K562 (cell line): Measurements from ENCODE around the gene ZNF484. TPM values are rescaled to one million over a fixed set of nuclear protein-coding genes. Genes with fewer than 3 reads are reported as not detected.

ENCODE experiments used
- ATAC-seq: fragments of 200-7000 bp; cut with Tn5 transposase; 3 replicates; pipeline ENCODE4 v1.9.1; 2020; ENCODE audit warnings: moderate library complexity
- BruUV-seq: library from RNA; stranded (reverse); fragments of 400-500 nt; replicated peaks from 2 replicates; lab custom pipeline; 2021; lab: Mats Ljungman, UMichigan
- CTCF ChIA-PET: fragments of 300-600 bp; formaldehyde crosslinking; extraction: SDS; loops from one replicate; lab custom pipeline; 2021; ENCODE audit warnings: low intra/inter-chr PET ratio; lab: Yijun Ruan, JAX
- POLR2A ChIA-PET: fragments of 300-600, 350-650 bp; sonication (Branson Sonifier 250); formaldehyde crosslinking; extraction: SDS; loops from one replicate; lab custom pipeline; 2021; ENCODE audit warnings: antibody characterized with exemption, inconsistent platforms; lab: Yijun Ruan, JAX
- DNase-seq, 4 experiments: peaks; one replicate each; pipeline versions ENCODE4 v3.0.0 to v3.0.0-alpha.2; 2011 to 2018; ENCODE audit warnings: low spot score in 3 of 4, mixed read lengths in 3 of 4; ENCODE audit errors: extremely low read depth in 1 of 4
- FAIRE-seq: peaks from 2 replicates; lab custom pipeline; 2011; peaks lifted over from hg19 to GRCh38; lab: Jason Lieb, UNC
- H2AFZ ChIP-seq: 2 replicates; pipeline ENCODE4 v1.6.0; 2011; ENCODE audit warnings: low read depth, low read length, control low read depth, inconsistent platforms
- H3K27ac ChIP-seq: fragments of 200-600 bp; 3 replicates; pipeline ENCODE4 v1.8.0; 2011; ENCODE audit warnings: low read depth, mild to moderate bottlenecking, control low read depth, inconsistent platforms, low read length, moderate library complexity, mixed read lengths; ENCODE audit errors: extremely low read depth
- H3K27me3 ChIP-seq, 2 experiments: fragments of 300-600 bp in 1 of 2; 2 replicates in 1 of 2; 3 replicates in 1 of 2; pipeline versions ENCODE4 v1.6.0 to v1.8.0; 2011; ENCODE audit warnings: inconsistent platforms in 2 of 2, low read length in 2 of 2, mild to moderate bottlenecking in 1 of 2, mixed read lengths in 1 of 2, moderate library complexity in 1 of 2; ENCODE audit not compliant: control insufficient read depth in 2 of 2, insufficient read depth in 2 of 2
- H3K36me3 ChIP-seq: fragments of 300-600 bp; 3 replicates; pipeline ENCODE4 v1.8.0; 2011; ENCODE audit warnings: mild to moderate bottlenecking, low read length, inconsistent platforms; ENCODE audit not compliant: control insufficient read depth, insufficient read depth
- H3K4me1 ChIP-seq, 2 experiments: fragments of 200-600 bp in 1 of 2; replicated peaks in 1 of 2; 2 replicates in 1 of 2; 3 replicates in 1 of 2; pipeline versions ENCODE4 v1.5.1 to v1.8.0; 2011; ENCODE audit warnings: inconsistent platforms in 2 of 2, low read length in 2 of 2, mild to moderate bottlenecking in 1 of 2, mixed read lengths in 1 of 2, moderate library complexity in 1 of 2; ENCODE audit not compliant: control insufficient read depth in 2 of 2, insufficient read depth in 2 of 2
- H3K4me2 ChIP-seq: 2 replicates; pipeline ENCODE4 v1.6.1; 2011; ENCODE audit warnings: low read length, control low read depth, inconsistent platforms, mixed read lengths; ENCODE audit not compliant: insufficient read depth
- H3K4me3 ChIP-seq: fragments of 200-600 bp; sonication (generic), shearing (Covaris generic); 2 replicates; pipeline ENCODE4 v1.5.1; 2016; ENCODE audit warnings: control low read depth, inconsistent platforms
- H3K79me2 ChIP-seq: fragments of 200-600 bp; 3 replicates; pipeline ENCODE4 v1.8.0; 2011; ENCODE audit warnings: low read length, inconsistent platforms; ENCODE audit not compliant: control insufficient read depth, insufficient read depth
- H3K9ac ChIP-seq, 2 experiments: 2 replicates each; pipeline versions ENCODE4 v1.6.0 to v1.6.1; 2011; ENCODE audit warnings: low read depth in 2 of 2, low read length in 2 of 2, control low read depth in 1 of 2, inconsistent platforms in 1 of 2, mild to moderate bottlenecking in 1 of 2, mixed read lengths in 1 of 2; ENCODE audit not compliant: insufficient read depth in 1 of 2
- H3K9me1 ChIP-seq: one replicate; pipeline ENCODE4 v1.6.0; 2011; ENCODE audit warnings: inconsistent platforms, mild to moderate bottlenecking, low read length, moderate library complexity; ENCODE audit not compliant: control insufficient read depth, insufficient read depth
- H3K9me3 ChIP-seq: replicated peaks from 2 replicates; pipeline ENCODE4 v1.5.1; 2011; ENCODE audit warnings: low read depth, low read length, inconsistent platforms; ENCODE audit not compliant: control insufficient read depth, insufficient read depth
- H4K20me1 ChIP-seq: replicated peaks from 2 replicates; pipeline ENCODE4 v1.6.1; 2011; ENCODE audit warnings: low read length, inconsistent platforms, mixed read lengths; ENCODE audit not compliant: control insufficient read depth, insufficient read depth
- CBFB ChIP-seq: sonication (generic); formaldehyde crosslinking; IDR thresholded peaks from 2 replicates; pipeline ENCODE4 v1.4.0; 2020; ENCODE audit warnings: mild to moderate bottlenecking, missing genetic modification reagents
- CHD2 ChIP-seq: IDR thresholded peaks from 2 replicates; pipeline ENCODE4 v1.6.1; 2011; ENCODE audit warnings: low read depth, low read length
- FUS ChIP-seq: fragments of 200-400 bp; formaldehyde crosslinking; optimal IDR thresholded peaks from 2 replicates; pipeline ENCODE3; 2017; ENCODE audit warnings: low read depth, low read length
- GATAD2B ChIP-seq: fragments of 450-650 bp; IDR thresholded peaks from 2 replicates; pipeline ENCODE4 v1.6.1; 2017; ENCODE audit warnings: mild to moderate bottlenecking, borderline replicate concordance
- KAT7 ChIP-seq: sonication (generic); formaldehyde crosslinking; IDR thresholded peaks from 2 replicates; pipeline ENCODE4 v1.8.0; 2022; ENCODE audit warnings: missing genetic modification reagents, mild to moderate bottlenecking, borderline replicate concordance
- MCM7 ChIP-seq, 2 experiments: fragments of 450-650 bp; IDR thresholded peaks; 2 replicates each; pipeline ENCODE4 v1.6.1; 2016 to 2018
- MED1 ChIP-seq: sonication (generic); formaldehyde crosslinking; IDR thresholded peaks from 2 replicates; pipeline ENCODE4 v1.8.1; 2023; ENCODE audit warnings: missing genetic modification reagents, borderline replicate concordance
- MYC ChIP-seq, 2 experiments: fragments of 250-450 bp in 1 of 2; sonication (Bioruptor Pico) in 1 of 2; IDR thresholded peaks; 2 replicates each; pipeline versions ENCODE4 v1.5.1 to v1.6.1; 2012 to 2021; ENCODE audit warnings: low read depth in 2 of 2, borderline replicate concordance in 1 of 2, improper control_type of control experiment in 1 of 2, low read length in 1 of 2, mild to moderate bottlenecking in 1 of 2, moderate library complexity in 1 of 2
- POLR2A ChIP-seq: fragments of 450-650 bp; conservative IDR thresholded peaks from 2 replicates; pipeline ENCODE4 v1.6.1; 2016
- POLR2AphosphoS5 ChIP-seq: IDR thresholded peaks from 2 replicates; pipeline ENCODE4 v1.6.1; 2011; ENCODE audit warnings: mild to moderate bottlenecking, low read depth, low read length, moderate library complexity; ENCODE audit not compliant: control insufficient read depth, insufficient read depth
- SRSF7 ChIP-seq: fragments of 200-400 bp; formaldehyde crosslinking; optimal IDR thresholded peaks from 2 replicates; pipeline ENCODE3; 2017; ENCODE audit warnings: mild to moderate bottlenecking, low read depth, low read length
- TRIM28 ChIP-seq: fragments of 450-650 bp; IDR thresholded peaks from 2 replicates; pipeline ENCODE4 v1.6.1; 2017
- ZNF217 ChIP-seq: sonication (generic); formaldehyde crosslinking; IDR thresholded peaks from 2 replicates; pipeline ENCODE4 v1.8.0; 2022; ENCODE audit warnings: mild to moderate bottlenecking, missing genetic modification reagents
- ZNF780A ChIP-seq: fragments of 250-450 bp; sonication (Bioruptor Pico); IDR thresholded peaks from 2 replicates; pipeline ENCODE4 v1.5.0; 2021; ENCODE audit warnings: mild to moderate bottlenecking
- ZNF785 ChIP-seq: fragments of 250-450 bp; sonication (Bioruptor Pico); IDR thresholded peaks from 2 replicates; pipeline ENCODE4 v1.4.0; 2020; ENCODE audit warnings: mild to moderate bottlenecking
- WGBS: fragments of 100-300 bp; shearing (Covaris generic); methylation state at CpG from one replicate; pipeline ENCODE4 v1.1.6; 2016; ENCODE audit warnings: low coverage, mixed read lengths; ENCODE audit not compliant: insufficient coverage; ENCODE audit errors: missing lambda C conversion rate; 5-methylcytosine and 5-hydroxymethylcytosine counted together
- in situ Hi-C: fragments of 300-500 bp; cut with MboI; formaldehyde crosslinking; loops from 4 replicates; pipeline ENCODE4 v1.15.0; 2018; ENCODE audit warnings: inconsistent platforms, mixed read lengths
- intact Hi-C: fragments of 100-400 bp; cut with micrococcal nuclease; formaldehyde crosslinking; loops from 2 replicates; pipeline ENCODE4 v1.14.2; 2022
- polyA plus RNA-seq, 8 experiments: library from polyadenylated mRNA; depleted of rRNA in 4 of 8; stranded (reverse) in 5 of 8; unstranded in 3 of 8; fragments of >200 nt; fragmentation: Nextera tagmentation in 2 of 8; fragmentation: Illumina TruSeq in 1 of 8; extraction: Ambion mirVana in 2 of 8; extraction: Trizol in 1 of 8; gene quantifications; 2 replicates each; pipeline versions ENCODE4 v1.2.1 to v1.2.3, GENCODE V29; 2011 to 2014; ENCODE audit warnings: inconsistent platforms in 1 of 8, missing spikeins in 1 of 8
- total RNA-seq, 7 experiments: library from RNA; depleted of rRNA in 6 of 7; stranded (reverse); fragments of >200 nt in 6 of 7; fragmentation: Illumina TruSeq in 2 of 7; extraction: Trizol in 2 of 7; gene quantifications; 2 replicates each; pipeline versions ENCODE4 v1.2.1 to v1.2.3, GENCODE V29; 2011 to 2021; ENCODE audit warnings: low replicate concordance in 1 of 7
- TF ChIP-seq, protein P1 (sequence below): fragments of 250-450 bp; sonication (Bioruptor Pico); IDR thresholded peaks from 2 replicates; pipeline ENCODE4 v1.4.0; 2020; ENCODE audit warnings: mild to moderate bottlenecking, moderate library complexity
- TF ChIP-seq, protein P2 (sequence below): fragments of 450-650 bp; formaldehyde crosslinking; conservative IDR thresholded peaks from 2 replicates; pipeline ENCODE4 v1.4.0; 2022; ENCODE audit warnings: mild to moderate bottlenecking, missing genetic modification characterization

ZNF484 gene
- total and polyA plus RNA-seq, 9 of the 15 experiments (the other 6 are each of a cell fraction or from before 2014, with no cell fraction given) = 1.1 to 5.8 (median 2.5) TPM

DNA sequence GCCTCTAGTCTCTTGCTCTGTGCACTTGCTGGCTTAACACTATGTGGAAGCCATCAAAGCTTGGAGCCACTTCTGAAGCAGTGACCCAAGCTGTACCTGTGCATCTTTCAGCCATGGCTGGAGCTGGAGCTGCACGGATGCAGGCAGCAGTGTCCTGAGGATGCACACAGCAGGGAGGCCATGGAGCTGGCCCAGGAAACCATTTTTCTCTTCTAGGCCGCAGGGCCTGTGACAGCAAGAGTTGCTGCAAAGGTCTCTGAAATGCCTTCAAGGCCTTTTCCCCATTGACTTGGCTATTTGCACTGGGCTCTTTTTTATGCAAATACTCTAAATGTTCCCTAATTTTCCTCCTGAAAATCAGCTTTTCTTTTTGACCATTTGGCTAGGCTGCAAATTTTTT, 12.9 kb upstream of the ZNF484 start (continued):
- TF ChIP-seq, protein P1, sequence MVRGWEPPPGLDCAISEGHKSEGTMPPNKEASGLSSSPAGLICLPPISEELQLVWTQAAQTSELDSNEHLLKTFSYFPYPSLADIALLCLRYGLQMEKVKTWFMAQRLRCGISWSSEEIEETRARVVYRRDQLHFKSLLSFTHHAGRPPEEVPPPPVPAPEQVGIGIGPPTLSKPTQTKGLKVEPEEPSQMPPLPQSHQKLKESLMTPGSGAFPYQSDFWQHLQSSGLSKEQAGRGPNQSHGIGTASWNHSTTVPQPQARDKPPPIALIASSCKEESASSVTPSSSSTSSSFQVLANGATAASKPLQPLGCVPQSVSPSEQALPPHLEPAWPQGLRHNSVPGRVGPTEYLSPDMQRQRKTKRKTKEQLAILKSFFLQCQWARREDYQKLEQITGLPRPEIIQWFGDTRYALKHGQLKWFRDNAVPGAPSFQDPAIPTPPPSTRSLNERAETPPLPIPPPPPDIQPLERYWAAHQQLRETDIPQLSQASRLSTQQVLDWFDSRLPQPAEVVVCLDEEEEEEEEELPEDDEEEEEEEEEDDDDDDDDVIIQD (CRISPR knock-in tag) = no peak
- TF ChIP-seq CBFB (CRISPR knock-in tag) = no peak

DNA sequence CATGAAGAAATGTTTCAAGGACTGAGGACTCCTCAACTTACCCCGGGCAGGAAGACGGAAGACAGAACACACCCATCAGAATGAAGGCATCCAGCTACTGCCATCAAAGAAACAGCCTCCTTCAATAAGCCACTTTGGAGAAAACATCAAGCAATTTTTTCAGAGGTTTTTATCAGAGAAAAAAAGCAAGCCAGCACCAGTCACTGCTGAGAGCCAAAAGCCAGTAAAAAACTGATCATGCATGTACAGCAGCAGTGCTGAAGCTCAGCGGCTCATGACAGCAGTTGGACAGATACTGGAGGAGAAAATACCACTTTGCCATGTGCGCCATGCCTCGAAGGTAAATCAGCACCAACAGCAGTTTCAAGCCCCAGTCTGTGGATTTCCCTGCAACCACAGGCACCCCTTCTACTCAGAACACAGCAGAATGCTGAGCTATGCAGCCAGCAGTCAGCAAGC, 10.1 kb upstream of the ZNF484 start:
- H3K9me3 ChIP-seq = no peaks in the 10 kb centered on the region
- TF ChIP-seq GATAD2B (no peak), FUS (no peak), MYC (IDR thresholded peaks at IDR 0.05; ENCODE audit: low read depth, low read length) (no peak), MYC (CRISPR knock-in tag; IDR thresholded peaks at IDR 0.05; ENCODE audit: borderline replicate concordance, low read depth) (no peak), ZNF217 (CRISPR knock-in tag) (no peak), KAT7 (CRISPR knock-in tag) (no peak), ZNF780A (CRISPR knock-in tag) (no peak), POLR2A (no peak), MCM7 (IDR thresholded peaks at IDR 0.05) (no peak), CHD2 (no peak), SRSF7 (no peak), ZNF785 (CRISPR knock-in tag) (no peak), MED1 (CRISPR knock-in tag) (no peak), POLR2AphosphoS5 (no peak), TRIM28 (no peak)
- TF ChIP-seq, protein P2, sequence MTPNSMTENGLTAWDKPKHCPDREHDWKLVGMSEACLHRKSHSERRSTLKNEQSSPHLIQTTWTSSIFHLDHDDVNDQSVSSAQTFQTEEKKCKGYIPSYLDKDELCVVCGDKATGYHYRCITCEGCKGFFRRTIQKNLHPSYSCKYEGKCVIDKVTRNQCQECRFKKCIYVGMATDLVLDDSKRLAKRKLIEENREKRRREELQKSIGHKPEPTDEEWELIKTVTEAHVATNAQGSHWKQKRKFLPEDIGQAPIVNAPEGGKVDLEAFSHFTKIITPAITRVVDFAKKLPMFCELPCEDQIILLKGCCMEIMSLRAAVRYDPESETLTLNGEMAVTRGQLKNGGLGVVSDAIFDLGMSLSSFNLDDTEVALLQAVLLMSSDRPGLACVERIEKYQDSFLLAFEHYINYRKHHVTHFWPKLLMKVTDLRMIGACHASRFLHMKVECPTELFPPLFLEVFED (CRISPR knock-in tag) = no peak
- peaks cover 10 to 40% of the 10 kb centered on the region in 2 experiments; a peak in 4 of 5 replicates for H3K27me3 ChIP-seq
- no peaks in the 10 kb centered on the region for H3K79me2 ChIP-seq
- H3K4me2 ChIP-seq = no peak overlapping the region
- H2AFZ ChIP-seq = no peak overlapping the region
- H4K20me1 ChIP-seq = no peaks in the 10 kb centered on the region
- no peaks in the 10 kb centered on the region; a peak in 1 of 5 replicates for H3K4me1 ChIP-seq
- POLR2A ChIA-PET = interaction anchor here (0.7 kb wide), 1 partner anchor 67 kb away, joined by 3 read pairs; no protein-coding TSS in a partner anchor
- 2% methylated on average over 5 of the region's 5 CpGs for WGBS
- ATAC-seq (no peak), DNase-seq (no peak), FAIRE-seq (no peak)
- intact Hi-C loops (no loop called here), in situ Hi-C loops (no loop called here)
- H3K4me3 ChIP-seq = no peak overlapping the region
- CTCF ChIA-PET = interaction anchor here (0.6 to 0.7 kb wide), 2 partner anchors 185 to 717 kb away, joined by 3 read pairs; no protein-coding TSS in a partner anchor
- BruUV-seq = no TSS peak
- H3K27ac ChIP-seq = no peak overlapping the region
- H3K9ac ChIP-seq = no peak overlapping the region
- no peaks in the 10 kb centered on the region for H3K36me3 ChIP-seq
- no peaks in the 10 kb centered on the region for H3K9me1 ChIP-seq
